Stomach (tissue), 4 donors: ENCODE measurements around the gene ARID1B.

Source experiments
- CTCF ChIP-seq, 7 experiments: fragments of 450-650 bp in 4 of 7; fragments of 200-600 bp in 3 of 7; sonication (generic) in 3 of 7; IDR thresholded peaks; one replicate each; pipeline ENCODE4 v1.5.1; 2016 to 2019; ENCODE audit warnings: antibody characterized with exemption in 7 of 7, control low read depth in 2 of 7, mild to moderate bottlenecking in 1 of 7
- POLR2A ChIP-seq, 4 donors: fragments of 450-650 bp; IDR thresholded peaks; one replicate each; pipeline ENCODE4 v1.6.1; 2016; ENCODE audit warnings: antibody characterized with exemption in 4 of 4, control low read depth in 2 of 4, mild to moderate bottlenecking in 1 of 4, moderate library complexity in 1 of 4
- POLR2AphosphoS5 ChIP-seq, 3 donors: sonication (generic); formaldehyde crosslinking; IDR thresholded peaks; one replicate each; pipeline ENCODE4 v1.6.1; 2016; ENCODE audit warnings: antibody characterized with exemption in 3 of 3

GRCh38 chr6:157159348-157159747 is 382.2 kb downstream of the ARID1B start:
- TF ChIP-seq POLR2A (IDR thresholded peaks at IDR 0.05) = no peak
- no peak for TF ChIP-seq CTCF (IDR thresholded peaks at IDR 0.05)
- no peak for TF ChIP-seq POLR2AphosphoS5 (IDR thresholded peaks at IDR 0.05)
